HG03442 (cell line): ENCODE measurements around the gene PDE3B.
"Not testable (repeated sequence)": the region's sequence is repeated elsewhere in the genome, so short reads cannot be mapped to it uniquely, and the experiment has no call there.

Source experiments
- ATAC-seq: cut with Tn5 transposase; IDR thresholded peaks from one replicate; pipeline ENCODE4 v1.9.1; 2021; ENCODE audit warnings: mild to moderate bottlenecking, moderate library complexity; ENCODE audit not compliant: unreplicated experiment

PDE3B gene

GRCh38 chr11:14673824-14674405 lies 30.3 kb downstream of the PDE3B start:
- no peak for ATAC-seq

- ATAC-seq, result no peak
Observed at GRCh38 chr11:14676068-14676467, 32.5 kb downstream of the PDE3B start.

DNA sequence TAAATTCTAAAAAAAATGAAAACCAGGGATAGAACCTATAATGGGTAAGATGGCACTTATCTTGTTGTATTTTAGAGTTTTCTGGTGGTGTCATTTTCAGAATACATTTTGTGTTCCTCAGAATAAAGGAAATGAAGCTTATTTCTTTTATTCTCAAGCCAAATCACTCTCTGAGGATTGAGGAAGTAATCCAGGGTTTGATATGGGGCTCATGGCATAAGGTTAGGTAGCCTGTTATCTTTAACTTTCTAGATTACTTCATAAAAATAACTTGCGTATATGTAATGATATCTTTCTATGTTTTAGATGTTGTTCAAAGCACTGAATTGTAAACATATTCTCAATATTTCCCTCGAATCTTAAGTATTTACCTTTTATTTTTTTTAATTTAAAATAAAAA lies 33.5 kb downstream of the PDE3B start:
- ATAC-seq, result no peak

GRCh38 chr11:14678350-14678749 lies 34.7 kb downstream of the PDE3B start:
- no peak for ATAC-seq

DNA sequence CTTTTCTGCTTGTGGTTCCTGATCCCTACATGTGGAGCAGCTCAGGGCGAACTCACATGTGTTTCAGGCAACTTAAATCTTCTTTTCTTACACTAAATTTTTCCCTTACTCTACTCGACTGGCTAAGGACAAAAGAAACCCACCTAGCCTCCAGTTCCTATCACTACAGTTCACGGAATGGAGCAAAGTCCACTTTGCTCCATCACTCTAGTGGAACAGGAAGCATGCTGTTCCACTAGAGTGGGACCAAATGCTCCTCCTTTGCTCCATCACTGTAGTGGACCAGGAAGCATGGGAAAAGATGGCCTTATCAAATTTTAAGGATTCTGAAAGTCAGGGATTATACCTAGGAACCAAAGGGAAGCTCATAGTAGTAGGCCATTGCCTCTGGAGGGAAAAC lies 36.1 kb downstream of the PDE3B start:
- no peak for ATAC-seq

- ATAC-seq, result not testable (repeated sequence)
Observed at GRCh38 chr11:14684234-14684915, 40.8 kb downstream of the PDE3B start.

- no peak for ATAC-seq
Observed at GRCh38 chr11:14687456-14687855, 43.9 kb downstream of the PDE3B start.

- ATAC-seq, result no peak
Observed at GRCh38 chr11:14687943-14688627, 44.5 kb downstream of the PDE3B start.

- not testable (repeated sequence) for ATAC-seq
Observed at GRCh38 chr11:14695656-14696055, 52.1 kb downstream of the PDE3B start.

DNA sequence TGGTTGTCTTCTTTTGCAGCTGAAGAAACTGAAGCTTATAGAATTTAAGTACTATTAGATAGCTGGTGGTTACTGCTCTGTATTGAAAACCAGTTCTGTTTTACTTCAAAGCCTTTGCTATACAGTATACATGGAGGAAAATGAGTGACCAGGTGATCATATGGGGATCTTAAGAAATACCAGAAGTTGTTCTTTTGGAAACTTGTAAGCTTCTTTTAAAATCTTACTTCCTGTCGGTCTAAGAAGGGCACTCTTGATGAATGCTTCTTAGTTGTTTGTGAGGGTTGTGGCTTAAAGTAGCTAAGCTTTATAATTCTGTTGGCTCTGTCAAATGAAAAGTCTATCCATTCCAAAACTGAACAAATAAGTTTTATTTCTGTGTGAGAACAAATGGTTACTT lies 55.2 kb downstream of the PDE3B start:
- no peak for ATAC-seq

DNA sequence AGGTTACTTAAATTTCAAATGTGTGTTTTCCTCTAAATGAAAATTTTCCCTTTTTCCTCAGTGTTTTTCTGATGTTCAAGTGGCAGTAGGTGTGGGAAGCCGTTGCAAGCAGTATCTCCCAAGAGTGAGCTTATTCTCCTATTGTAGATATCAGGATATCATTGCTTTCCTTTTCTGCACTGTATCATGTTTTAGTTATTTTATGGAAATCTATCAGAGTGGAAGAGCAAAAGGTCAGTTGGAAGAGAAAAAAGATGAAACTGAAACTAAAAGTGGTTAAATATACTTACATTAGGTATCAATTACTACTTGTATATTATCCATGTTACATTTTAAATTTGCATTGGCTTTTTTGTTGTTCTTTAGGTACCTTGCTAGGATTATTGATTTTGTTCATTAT lies 57.0 kb downstream of the PDE3B start:
- ATAC-seq, result no peak

- ATAC-seq, result no peak
Observed at GRCh38 chr11:14702760-14703159, 59.2 kb downstream of the PDE3B start.

DNA sequence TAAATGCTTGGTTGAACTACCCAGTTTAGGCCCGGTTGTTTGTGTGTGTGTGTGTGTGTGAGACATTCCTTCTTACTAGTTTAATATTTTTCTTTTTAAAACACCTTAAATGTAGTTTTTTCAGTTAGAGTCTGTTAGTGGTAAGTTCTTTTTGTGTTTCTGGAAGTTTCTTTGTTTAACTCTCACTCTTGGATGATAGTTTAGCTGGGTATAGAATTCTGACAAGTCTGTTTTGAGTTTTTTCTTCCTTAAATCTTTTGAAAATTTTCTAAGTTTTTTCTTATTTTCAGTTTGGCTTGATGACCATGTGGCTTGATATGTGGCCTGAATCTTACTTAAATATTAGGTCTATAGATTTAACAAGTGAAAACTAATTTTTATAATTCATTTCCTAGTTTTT lies 60.1 kb downstream of the PDE3B start:
- no peak for ATAC-seq

GRCh38 chr11:14705067-14705466 lies 61.5 kb downstream of the PDE3B start:
- ATAC-seq, result no peak

DNA sequence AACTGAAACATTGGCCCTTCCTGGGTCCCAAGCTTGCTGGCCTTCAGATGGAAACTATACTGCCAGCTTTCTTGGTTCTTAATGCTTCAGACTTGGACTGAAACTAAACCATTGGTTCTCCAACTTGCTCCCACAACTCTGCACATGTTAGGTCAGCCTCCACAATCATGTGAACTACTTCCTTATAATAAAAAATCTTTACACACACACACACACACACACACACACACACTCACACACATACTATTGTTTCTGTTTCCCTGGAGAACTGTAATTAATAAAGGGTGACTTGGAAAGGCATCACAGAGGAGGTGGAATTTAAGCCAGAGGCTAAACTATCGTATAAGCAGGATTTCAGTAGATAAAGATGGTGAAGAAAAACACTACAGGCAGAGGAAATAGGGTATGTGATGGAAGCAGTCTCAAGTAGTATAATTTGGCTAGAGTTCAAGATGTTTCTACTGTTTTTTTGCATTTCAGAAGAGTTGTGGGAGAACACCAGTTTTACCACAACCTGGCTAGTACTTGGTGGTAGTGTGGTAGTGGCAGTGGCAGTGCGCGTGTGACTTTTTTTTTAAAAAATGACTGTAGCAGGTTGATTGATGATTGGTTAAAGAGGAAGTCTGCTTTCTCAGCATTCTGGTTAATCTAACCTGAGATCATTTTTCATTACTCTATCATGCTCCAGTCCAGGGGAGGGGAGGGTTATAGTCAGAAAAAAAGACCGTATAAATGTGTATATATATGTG lies 70.1 kb downstream of the PDE3B start:
- no peak for ATAC-seq

DNA sequence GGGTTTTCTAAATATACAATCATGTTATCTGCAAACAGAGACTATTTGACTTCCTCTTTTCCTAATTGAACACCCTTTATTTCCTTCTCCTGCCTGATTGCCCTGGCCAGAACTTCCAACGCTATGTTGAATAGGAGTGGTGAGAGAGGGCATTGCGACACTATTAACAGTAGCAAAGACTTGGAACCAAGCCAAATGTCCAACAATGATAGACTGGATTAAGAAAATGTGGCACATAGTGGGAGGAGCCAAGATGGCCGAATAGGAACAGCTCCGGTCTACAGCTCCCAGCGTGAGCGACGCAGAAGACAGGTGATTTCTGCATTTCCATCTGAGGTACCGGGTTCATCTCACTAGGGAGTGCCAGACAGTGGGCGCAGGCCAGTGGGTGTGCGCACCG lies 72.1 kb downstream of the PDE3B start:
- not testable (repeated sequence) for ATAC-seq

DNA sequence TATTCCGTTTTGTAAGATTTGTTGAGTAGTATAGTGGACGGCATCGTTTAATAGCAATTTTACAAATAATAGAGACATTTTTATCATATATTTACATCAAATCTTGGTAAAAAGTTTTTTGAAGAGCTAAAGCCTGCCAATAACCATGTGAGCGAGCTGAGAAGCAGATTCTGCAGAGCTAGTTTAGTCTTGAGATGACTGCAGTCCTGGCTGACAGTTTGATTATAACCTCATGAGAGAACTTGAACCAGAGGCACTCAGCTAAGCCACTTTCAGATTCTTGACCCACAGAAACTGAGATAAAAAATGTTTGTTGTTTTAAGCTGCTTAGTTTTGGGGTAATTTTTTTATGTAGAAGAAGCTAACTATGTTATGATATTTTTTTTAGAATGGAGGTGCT lies 78.9 kb downstream of the PDE3B start:
- ATAC-seq, result no peak

DNA sequence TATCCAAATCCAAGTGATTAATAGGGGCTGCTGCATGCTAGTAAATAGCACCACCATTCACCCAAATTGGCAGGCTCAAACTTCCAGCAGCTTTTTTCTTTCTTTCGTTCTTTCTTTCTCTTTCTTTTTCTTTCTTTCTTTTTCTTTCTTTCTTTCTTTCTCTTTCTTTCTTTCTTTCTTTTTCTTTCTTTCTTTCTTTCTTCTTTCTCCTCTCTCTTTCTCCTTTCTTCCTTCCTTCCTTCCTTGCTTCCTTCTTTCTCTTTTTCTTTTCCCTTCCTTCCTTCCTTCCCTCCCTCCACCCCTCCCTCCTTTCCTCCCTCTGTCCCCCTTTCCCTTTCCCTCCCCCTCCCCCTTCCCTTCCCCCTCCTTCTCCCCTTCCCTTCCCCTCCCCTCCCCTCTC lies 81.5 kb downstream of the PDE3B start:
- ATAC-seq, result no peak

DNA sequence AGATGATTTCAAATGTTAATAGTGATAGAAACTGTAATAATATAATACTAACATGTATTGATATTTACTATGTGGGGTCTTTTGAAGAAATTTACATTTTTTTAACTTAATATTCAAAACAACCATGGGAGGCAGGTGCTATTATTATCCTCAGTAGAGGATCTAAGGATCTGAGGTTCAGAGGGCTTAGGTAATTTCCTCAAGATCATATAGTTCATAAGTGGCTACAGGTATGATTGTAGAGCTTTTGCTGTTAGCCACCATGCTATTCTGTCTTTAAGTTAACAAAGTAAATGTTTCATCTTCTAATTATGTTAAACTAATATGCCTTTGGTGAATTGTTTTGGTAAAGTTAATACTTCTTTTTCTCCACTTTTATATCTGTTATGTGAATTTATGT lies 83.6 kb downstream of the PDE3B start:
- ATAC-seq, result no peak

- no peak for ATAC-seq
Observed at GRCh38 chr11:14727746-14728145, 84.1 kb downstream of the PDE3B start.

DNA sequence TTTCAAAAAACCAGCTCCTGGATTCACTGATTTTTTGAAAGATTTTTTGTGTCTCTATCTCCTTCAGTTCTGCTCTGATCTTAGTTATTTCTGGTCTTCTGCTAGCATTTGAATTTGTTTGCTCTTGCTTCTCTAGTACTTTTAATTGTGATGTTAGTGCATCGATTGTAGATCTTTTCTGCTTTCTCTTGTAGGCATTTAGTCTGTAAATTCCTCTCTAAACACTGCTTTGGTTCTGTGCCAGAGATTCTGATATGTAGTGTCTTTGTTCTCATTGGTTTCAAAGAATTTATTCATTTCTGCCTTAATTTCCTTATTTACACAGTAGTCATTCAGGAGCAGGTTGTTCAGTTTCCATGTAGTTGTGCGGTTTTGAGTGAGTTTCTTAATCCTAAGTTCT lies 96.9 kb downstream of the PDE3B start:
- ATAC-seq, result not testable (repeated sequence)

- ATAC-seq, result no peak
Observed at GRCh38 chr11:14741195-14741594, 97.6 kb downstream of the PDE3B start.
